HG03175 (cell line): Measurements from ENCODE around the gene CDH1.
A peak's percentile ranks its signal among the peaks of the same experiment; 100 is the strongest.

Experiments
- ATAC-seq: cut with Tn5 transposase; IDR thresholded peaks from one replicate; pipeline ENCODE4 v1.9.1; 2021; ENCODE audit warnings: mild to moderate bottlenecking, moderate library complexity; ENCODE audit not compliant: unreplicated experiment

Gene CDH1

DNA sequence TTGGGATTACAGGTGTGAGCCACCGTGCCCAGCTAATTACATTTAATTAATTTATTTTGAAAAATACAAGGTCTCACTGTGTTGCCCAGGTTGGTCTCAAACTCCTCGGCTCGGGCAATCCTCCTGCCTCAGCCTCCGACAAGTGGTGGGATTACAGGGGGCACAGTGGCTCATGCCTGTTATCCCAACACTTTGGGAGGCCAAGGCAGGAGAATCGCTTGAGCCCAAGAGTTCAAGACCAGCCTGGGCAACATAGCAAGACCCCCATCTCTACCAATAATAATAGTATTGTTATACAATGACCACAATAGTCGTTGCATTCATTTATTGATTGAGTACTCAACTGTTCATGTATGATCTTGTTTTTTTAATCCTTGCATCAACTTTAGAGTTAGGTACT lies 22.0 kb downstream of the CDH1 start:
- no peak for ATAC-seq

- peak; percentile 54 for ATAC-seq
These were observed 23.7 kb downstream of the CDH1 start for GRCh38 chr16:68760671-68761275.

DNA sequence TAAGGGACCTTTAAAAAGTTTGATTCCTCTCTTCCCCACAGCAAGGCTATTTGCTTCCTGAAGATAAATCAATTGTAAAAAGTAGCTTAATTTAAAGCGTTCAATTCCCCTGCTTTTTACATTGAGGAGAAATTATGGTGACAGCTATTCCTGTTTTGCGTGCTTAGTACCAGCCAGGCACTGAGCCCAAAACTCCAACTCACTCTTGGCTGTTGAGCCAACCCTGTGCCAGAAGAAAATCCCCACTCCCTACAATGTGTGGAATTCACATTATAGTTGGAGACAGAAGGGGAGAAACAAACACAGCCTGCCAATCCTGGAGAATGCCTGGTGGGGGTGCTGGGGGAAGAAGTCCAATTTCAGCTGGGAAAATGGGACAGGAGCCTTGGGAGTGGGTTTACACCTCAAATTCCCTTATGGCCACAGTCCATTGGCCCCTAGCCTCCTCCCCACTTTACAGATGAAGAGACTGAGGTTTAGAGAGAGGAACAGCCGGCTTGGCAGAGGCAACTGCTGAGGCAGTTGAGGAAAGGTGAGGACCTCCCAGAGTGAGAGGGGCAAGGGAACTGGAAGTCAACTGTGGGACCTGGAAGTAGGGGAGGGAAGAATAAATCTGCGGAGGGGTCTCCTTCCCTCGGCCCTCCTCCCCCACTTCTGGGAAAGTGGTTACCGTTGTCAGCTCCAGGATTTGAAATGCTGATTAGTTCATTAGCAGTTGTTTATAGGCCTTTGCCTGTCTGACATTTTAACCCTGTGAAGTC lies 26.1 kb downstream of the CDH1 start:
- no peak for ATAC-seq

- no peak for ATAC-seq
These were observed 27.8 kb downstream of the CDH1 start for GRCh38 chr16:68764862-68765261.

GRCh38 chr16:68767581-68767980 lies 30.5 kb downstream of the CDH1 start:
- ATAC-seq, result no peak

DNA sequence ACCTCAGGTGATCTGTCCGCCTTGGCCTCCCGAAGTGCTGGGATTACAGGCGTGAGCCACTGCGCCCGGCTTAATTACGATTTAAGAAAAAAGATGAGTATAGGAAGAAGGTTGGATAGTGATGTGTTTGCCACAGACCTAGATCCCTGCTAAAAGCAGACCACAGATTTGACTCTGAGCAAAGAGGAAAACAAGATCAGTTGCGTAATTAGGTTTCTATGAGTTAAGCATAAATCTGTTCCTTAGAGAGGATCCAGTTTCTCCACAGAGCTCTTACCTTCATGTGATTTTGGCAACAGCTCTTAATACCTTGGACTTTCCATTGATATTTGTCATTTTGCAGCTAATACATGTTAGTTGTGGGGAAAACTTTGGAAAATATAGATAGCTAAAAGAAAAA lies 31.1 kb downstream of the CDH1 start:
- no peak for ATAC-seq

DNA sequence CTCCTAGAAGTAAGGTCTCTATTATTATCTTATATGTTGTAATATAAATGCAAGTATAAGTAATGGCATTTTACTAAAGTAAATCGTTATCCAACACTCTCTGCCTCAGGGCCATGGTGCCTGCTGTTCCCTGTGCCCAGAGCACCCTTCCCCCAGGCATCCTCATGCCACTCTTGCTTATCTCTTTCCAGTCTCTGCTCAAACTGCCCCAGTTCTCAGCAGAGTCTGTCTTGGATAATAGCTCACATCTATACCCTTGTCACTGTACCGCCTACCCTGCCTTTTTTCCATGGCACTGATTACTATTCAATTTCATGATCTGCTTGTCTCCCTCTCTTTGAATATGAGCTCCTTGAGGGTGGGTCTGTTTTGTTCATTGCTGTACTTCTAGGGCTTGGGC lies 31.7 kb downstream of the CDH1 start:
- ATAC-seq, result no peak

- ATAC-seq, result no peak
These were observed 33.6 kb downstream of the CDH1 start for GRCh38 chr16:68770671-68771070.

DNA sequence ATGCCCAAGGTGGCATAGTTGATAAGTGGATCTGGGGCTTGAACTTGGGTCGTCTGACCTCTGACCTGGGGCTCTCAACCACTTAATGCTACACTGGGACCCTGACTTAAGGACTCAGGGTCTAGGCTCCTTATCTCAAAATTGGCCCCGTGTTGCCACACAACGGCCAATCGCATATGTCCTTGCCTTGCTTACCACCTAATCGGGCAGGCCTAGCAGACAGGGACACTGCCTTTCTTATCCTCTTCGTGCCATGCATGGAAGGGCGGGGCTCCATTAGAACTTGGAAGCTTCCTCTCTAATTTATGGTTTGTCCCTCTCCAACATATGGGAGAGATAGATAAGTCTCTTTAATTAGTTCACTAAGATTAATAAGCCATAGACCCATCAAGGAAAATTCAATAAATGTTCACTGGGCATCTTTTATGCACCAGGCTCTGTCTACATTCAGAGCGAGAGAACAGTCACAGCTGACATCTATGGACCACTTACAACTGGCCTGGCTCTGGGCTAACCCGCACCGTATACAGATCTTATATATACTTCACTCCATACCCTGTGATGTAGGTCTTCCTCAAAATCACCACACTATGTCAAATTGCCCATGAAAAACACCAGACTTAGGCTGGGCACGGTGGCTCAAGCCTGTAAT lies 35.1 kb downstream of the CDH1 start:
- no peak for ATAC-seq

GRCh38 chr16:68772871-68773270 lies 35.8 kb downstream of the CDH1 start:
- ATAC-seq, result no peak

DNA sequence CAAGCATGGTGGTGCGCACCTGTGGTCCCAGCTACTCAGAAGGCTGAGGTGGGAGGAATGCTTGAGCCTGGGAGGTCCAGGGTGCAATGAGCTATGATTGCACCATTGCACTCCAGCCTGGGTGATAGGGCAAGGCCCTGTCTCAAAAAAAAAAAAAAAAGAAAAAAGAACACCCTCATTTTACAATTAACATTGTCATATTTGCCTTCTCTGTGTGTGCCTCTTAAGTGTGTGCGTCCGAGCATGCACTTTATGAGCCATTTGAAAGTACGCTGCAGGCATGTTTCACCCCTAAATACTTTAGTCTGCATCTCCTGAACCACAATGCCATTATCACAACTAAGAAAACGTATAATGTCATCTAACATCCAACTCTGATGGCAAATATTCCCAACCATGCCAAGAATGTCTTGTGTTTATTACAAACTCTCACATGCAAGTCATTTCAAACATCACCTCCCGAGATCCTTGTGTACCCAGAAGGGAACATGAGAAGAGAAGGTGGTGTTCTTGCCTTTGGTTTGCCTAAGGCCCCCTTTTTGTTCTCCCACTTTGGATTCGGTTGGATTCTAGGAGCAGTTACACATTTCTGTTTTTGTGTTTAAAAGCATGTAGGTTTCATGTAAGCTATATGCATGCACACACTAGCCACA lies 38.0 kb downstream of the CDH1 start:
- ATAC-seq, result no peak

DNA sequence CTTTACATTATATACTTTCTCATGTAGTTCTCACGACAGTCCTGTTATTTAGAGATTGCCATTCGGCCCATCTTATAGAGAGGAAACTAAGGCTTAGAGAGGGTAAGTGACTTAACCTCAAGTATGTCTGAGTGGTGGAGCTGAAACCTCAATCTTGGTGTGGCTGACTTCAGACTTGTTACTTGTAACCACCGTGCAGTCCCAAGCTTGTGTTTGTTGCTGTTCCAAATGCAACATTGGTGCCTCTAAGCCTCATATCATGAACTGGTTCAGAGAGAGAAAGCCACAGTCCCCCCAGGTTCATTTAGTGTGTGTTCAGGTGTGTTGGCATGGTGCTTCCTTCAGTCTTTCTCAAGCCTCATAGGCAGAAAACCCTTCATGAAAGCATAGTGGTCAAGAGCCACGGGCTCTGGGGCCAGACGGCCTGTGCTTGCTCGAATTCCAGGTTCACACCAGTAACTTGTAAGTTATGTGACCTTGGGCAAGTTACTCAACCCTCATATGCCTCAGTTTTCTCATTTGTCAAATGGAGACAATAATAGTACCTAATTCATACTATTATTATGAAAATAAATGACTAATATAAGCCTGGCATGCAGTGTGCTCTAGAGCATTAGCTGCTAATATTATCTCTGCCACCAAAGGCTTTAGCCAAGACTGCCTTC lies 39.9 kb downstream of the CDH1 start:
- no peak for ATAC-seq

GRCh38 chr16:68778551-68779231 lies 41.6 kb downstream of the CDH1 start:
- ATAC-seq, result no peak

DNA sequence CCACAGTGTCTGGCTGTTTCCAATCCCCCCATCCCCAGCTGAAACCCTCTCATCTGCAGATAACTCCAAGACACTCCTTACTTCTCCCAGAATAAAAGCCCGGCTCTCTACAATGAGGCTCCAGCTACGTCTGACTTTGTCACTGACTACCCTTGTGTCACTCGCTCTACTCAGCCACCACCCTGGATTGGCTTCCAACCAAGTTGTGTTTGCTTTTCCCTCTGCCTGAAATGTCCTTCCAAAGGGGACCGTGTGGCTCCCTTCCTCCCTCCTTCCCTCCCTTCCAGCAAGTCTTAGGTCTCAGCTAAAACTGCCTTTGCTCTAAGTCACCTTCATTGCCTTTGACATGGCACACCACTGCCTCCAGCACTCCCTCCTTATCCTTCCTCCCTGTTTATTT lies 42.8 kb downstream of the CDH1 start:
- no peak for ATAC-seq

DNA sequence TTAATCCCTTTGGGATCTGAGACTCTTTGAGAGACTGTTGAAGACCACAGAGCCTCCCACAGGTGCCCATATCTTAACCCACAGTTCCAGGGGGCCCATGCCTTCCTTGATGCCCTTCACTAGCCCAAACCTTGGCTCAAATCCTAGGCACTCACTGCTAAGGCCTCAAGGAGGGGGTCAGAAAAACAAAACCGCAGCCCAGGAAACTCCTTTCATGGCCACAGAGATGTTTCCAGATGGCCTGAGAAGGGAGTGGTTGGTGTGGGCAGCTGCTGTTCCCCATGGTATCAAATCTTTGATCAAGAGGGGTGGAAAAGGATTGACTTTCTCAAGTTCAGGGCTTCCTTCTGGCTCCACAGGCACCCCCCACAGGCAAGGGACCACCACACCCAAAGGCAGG lies 44.7 kb downstream of the CDH1 start:
- no peak for ATAC-seq

DNA sequence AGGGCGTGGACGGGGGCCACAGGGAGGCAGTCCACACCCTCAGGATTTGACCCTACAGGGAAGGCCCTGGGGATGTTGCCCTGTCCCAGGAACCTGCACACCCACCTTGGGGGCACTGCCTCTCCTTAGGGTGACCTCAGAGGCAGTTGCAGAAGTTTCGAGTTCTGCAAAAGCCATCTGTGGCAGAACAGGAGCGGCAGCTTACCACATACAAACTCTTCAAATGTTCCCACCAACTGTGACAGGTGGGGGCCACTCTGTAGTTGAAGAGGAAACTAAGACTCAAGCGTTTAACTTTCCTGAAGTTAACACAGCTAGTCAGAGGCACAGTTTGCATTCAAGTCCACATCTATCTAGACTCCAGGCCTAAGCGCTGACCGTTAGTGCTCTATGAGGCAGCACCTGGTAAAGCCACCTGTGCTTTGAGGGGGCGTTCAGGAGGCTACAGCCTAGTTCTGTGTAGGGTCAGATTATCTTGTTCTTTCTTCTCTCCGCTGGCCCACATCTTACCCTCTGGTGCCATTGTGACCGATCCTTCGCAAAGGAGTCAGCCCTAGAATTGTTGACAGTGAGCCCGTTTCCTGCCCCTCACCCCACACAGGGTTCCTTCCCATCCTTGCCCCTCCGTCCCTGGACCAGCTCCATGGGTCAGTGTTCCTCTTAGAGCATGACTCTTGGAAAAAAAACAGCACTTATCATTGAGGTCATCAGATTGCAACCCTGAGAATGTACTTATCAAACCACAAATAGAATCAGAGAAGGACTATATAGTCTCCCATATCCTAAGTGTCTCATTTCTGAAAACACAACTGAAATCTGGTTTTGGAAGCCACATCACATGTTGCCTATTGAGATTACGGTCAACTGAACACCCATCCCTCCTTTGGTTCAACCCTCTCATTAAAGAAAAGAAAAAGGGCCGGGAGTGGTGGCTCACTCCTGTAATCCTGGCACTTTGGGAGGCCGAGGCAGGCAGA lies 45.4 kb downstream of the CDH1 start:
- ATAC-seq, result no peak

DNA sequence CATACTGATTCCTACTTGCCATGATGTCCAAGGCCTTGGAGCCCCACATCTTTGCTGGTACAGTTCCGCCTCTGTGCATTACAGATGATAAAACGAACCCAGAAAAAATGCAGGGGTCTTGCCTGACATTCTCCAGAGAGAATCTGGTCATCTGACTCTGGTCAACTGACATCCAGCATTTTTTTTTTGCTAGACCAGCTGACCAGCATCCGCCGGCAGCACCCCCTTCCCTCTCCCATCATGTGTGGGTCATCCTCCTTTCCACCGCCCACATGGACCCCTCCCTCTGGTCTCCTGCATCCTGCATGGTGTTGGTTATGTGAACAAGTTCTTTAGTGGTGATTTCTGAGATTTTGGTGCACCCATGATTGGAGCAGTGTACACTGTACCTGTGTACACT lies 47.1 kb downstream of the CDH1 start:
- no peak for ATAC-seq

GRCh38 chr16:68784721-68785120 lies 47.6 kb downstream of the CDH1 start:
- ATAC-seq, result no peak

DNA sequence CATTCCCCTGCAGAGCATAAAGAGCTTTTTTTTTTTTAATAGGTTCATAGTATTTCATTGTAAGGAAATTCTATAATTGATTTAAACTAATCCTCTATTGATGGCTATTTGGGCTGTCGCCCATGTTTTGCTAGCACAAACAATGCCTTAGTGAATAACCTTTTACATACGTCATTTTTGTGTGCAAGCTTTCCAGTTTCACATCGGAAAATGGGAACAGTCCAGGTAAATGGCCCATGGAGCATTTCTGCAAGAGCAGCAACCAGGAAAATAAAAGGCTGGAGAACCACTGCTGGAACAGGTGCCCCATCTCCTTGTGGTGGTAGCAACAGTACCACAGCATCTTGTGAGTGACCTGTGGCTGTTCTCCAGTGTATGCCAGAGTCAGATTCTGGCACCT lies 48.6 kb downstream of the CDH1 start:
- no peak for ATAC-seq
